KMS-11 (cell line): ENCODE results near the gene RNF43.

Experiments
- H2AFZ ChIP-seq: fragments of 200-600 bp; sonication (generic); 2 replicates; pipeline ENCODE4 v1.6.1; 2016; ENCODE audit warnings: antibody characterized with exemption, mixed run types, low read depth
- H3K27ac ChIP-seq: fragments of 200-600 bp; sonication (generic); 2 replicates; pipeline ENCODE4 v1.6.1; 2016; ENCODE audit warnings: mild to moderate bottlenecking, mixed run types
- H3K27me3 ChIP-seq: fragments of 200-600 bp; sonication (generic); 2 replicates; pipeline ENCODE4 v1.6.1; 2017; ENCODE audit warnings: mild to moderate bottlenecking, low read depth, mixed run types, moderate library complexity; ENCODE audit not compliant: insufficient read depth
- H3K36me3 ChIP-seq: fragments of 200-600 bp; sonication (generic); 2 replicates; pipeline ENCODE4 v1.6.1; 2017; ENCODE audit warnings: mild to moderate bottlenecking, mixed run types; ENCODE audit not compliant: insufficient read depth
- H3K4me1 ChIP-seq: fragments of 200-600 bp; sonication (generic); 2 replicates; pipeline ENCODE4 v1.6.1; 2016; ENCODE audit warnings: mild to moderate bottlenecking, low read depth, mixed run types; ENCODE audit not compliant: poor library complexity, severe bottlenecking
- H3K4me2 ChIP-seq: fragments of 200-600 bp; sonication (generic); 2 replicates; pipeline ENCODE4 v1.7.0; 2016; ENCODE audit warnings: mild to moderate bottlenecking, mixed run types
- H3K4me3 ChIP-seq: fragments of 200-600 bp; sonication (generic); IDR thresholded peaks from 2 replicates; pipeline ENCODE4 v1.6.1; 2017; ENCODE audit warnings: low read depth, low read length, mixed read lengths; ENCODE audit not compliant: insufficient read depth
- H3K79me2 ChIP-seq: fragments of 200-600 bp; sonication (generic); 2 replicates; pipeline ENCODE4 v1.6.1; 2016; ENCODE audit warnings: low read depth, mixed run types; ENCODE audit not compliant: insufficient read depth
- H3K9ac ChIP-seq: fragments of 200-600 bp; sonication (generic); 2 replicates; pipeline ENCODE4 v1.6.1; 2016; ENCODE audit warnings: mild to moderate bottlenecking, mixed run types
- H4K20me1 ChIP-seq: fragments of 200-600 bp; sonication (generic); 2 replicates; pipeline ENCODE4 v1.6.1; 2016; ENCODE audit warnings: mild to moderate bottlenecking, mixed run types; ENCODE audit not compliant: insufficient read depth
- TF ChIP-seq, protein P1 (sequence below): fragments of 200-600 bp; sonication (generic); conservative IDR thresholded peaks from 2 replicates; pipeline ENCODE4 v1.6.1; 2017; ENCODE audit warnings: low read depth, mild to moderate bottlenecking, antibody characterized with exemption, low read length, moderate library complexity, mixed read lengths

Gene RNF43

DNA sequence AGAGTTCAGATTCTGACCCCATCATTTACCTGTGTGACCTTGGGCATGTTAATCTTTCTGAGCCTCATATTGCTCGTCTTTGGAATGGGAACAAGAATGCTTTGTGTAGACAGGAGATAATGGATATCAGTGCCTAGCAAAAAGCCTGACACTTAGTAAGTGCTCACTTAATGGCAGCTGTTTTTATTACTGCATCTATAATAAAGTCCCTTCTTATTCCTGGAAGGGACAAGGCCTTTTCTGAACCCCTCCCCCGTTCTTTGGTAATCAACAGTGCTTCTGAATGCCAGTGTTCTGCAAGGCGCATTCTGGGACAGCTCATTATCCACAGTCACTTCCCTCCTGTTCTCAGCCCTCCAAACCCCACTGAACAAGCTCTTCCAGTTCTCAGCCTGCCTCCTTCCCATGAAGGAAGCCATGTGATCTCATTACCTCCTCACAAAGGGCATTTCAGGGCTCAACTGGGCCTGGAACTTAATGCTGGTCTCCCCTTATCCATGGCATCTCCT lies 40.2 kb downstream of the RNF43 start:
- Histone ChIP-seq H3K79me2 (no peaks in the 10 kb centered on the region), H3K4me2 (no peak overlapping the region), H3K27me3 (no peaks in the 10 kb centered on the region), H2AFZ (no peak overlapping the region), H4K20me1 (no peaks in the 10 kb centered on the region), H3K27ac (no peak overlapping the region), H3K4me1 (peaks cover 12% of the 10 kb centered on the region), H3K36me3 (no peaks in the 10 kb centered on the region), H3K4me3 (no peak overlapping the region), H3K9ac (no peak overlapping the region)
- TF ChIP-seq, protein P1, sequence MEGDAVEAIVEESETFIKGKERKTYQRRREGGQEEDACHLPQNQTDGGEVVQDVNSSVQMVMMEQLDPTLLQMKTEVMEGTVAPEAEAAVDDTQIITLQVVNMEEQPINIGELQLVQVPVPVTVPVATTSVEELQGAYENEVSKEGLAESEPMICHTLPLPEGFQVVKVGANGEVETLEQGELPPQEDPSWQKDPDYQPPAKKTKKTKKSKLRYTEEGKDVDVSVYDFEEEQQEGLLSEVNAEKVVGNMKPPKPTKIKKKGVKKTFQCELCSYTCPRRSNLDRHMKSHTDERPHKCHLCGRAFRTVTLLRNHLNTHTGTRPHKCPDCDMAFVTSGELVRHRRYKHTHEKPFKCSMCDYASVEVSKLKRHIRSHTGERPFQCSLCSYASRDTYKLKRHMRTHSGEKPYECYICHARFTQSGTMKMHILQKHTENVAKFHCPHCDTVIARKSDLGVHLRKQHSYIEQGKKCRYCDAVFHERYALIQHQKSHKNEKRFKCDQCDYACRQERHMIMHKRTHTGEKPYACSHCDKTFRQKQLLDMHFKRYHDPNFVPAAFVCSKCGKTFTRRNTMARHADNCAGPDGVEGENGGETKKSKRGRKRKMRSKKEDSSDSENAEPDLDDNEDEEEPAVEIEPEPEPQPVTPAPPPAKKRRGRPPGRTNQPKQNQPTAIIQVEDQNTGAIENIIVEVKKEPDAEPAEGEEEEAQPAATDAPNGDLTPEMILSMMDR, result no peak

DNA sequence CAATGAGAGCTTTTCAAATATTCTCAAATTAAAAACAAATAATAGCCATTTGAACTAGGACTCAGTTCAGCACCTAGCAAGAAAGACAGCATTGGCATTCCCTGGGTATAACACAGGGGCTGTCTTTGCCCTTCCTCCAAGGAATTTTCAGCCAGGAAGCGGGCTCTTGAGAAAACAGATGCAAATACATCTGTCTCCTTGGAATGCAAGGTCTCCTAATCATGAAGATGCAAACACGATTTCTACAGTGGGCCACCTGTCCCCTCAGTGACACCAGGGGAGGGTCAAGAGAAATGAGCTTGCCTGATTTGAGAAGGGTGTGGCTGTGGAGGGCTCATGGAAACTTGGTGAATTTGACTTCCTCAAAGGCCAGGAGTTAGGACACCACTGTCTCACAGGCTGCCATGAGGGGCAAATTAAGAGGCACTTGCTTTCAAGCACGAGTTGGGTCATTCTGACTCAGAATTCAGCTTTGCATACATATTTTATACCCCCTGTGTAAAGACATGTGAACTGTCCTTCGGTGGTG lies 40.8 kb downstream of the RNF43 start:
- Histone ChIP-seq H4K20me1 (no peaks in the 10 kb centered on the region), H2AFZ (no peak overlapping the region), H3K27ac (no peak overlapping the region), H3K4me1 (peaks cover 6% of the 10 kb centered on the region), H3K27me3 (no peaks in the 10 kb centered on the region), H3K36me3 (no peaks in the 10 kb centered on the region), H3K4me2 (no peak overlapping the region), H3K4me3 (no peak overlapping the region), H3K79me2 (no peaks in the 10 kb centered on the region), H3K9ac (no peak overlapping the region)
- TF ChIP-seq, protein P1, result no peak

DNA sequence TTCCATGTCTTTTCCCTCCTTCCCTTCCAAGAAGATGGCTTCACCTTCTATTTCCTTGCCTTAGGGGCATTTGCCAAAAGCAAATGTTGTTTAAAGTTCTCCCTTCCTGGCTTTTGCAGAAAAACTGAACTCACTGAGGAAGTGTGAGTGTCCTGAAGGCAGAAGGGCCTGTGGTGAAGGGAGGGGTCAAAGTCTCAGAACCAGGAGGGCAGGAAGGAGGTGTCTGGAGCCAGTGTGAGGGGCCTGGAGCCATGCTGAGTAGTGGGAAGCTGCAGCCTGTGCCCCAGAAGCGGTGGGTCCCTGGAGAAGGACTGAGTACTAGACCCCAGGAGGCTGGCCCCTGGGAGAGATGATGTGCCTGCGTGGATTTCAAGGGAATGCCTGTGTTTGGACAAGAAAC lies 41.5 kb downstream of the RNF43 start:
- H3K27ac ChIP-seq, result no peak overlapping the region
- no peaks in the 10 kb centered on the region for H3K36me3 ChIP-seq
- no peak overlapping the region for H2AFZ ChIP-seq
- H3K27me3 ChIP-seq, result no peaks in the 10 kb centered on the region
- H3K9ac ChIP-seq, result no peak overlapping the region
- H3K4me1 ChIP-seq, result no peaks in the 10 kb centered on the region
- no peak overlapping the region for H3K4me3 ChIP-seq
- no peaks in the 10 kb centered on the region for H4K20me1 ChIP-seq
- no peaks in the 10 kb centered on the region for H3K79me2 ChIP-seq
- TF ChIP-seq, protein P1, result no peak
- H3K4me2 ChIP-seq, result no peak overlapping the region

DNA sequence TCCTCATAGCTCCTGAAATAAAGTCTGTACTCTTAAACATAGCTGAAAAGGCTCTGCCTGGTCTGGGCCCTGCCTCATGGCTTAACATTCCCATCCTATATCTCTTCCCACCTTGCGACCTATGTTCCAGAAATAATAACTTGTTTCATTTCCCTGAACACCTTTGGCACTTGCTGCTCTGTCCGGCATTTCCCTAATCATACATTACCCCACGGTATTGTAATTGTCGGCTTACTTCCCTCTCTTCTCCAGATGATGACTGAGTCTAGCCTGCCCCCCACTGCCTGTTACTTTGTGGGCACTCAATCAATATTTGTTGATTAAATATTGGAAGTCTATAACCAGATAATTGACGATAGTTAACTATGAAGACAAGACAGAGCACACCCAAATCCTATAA lies 42.1 kb downstream of the RNF43 start:
- Histone ChIP-seq H3K4me1 (no peaks in the 10 kb centered on the region), H3K4me2 (no peak overlapping the region), H4K20me1 (no peaks in the 10 kb centered on the region), H3K79me2 (no peaks in the 10 kb centered on the region), H3K27me3 (no peaks in the 10 kb centered on the region), H3K27ac (no peak overlapping the region), H3K4me3 (no peak overlapping the region), H2AFZ (no peak overlapping the region), H3K9ac (no peak overlapping the region), H3K36me3 (no peaks in the 10 kb centered on the region)
- TF ChIP-seq, protein P1, result no peak
